Measurements from ENCODE around the gene CPNE8.

Gene CPNE8

GRCh38 chr12:38633511-38633910 is 271.9 kb downstream of the CPNE8 start:
- no peak for DNase-seq (ENCODE audit: low read depth, low spot score)

GRCh38 chr12:38629064-38629463 is 276.3 kb downstream of the CPNE8 start:
- no peak for DNase-seq (ENCODE audit: low read depth, low spot score)

GRCh38 chr12:38628288-38628687 is 277.1 kb downstream of the CPNE8 start:
- no peak for DNase-seq (ENCODE audit: low read depth, low spot score)

GRCh38 chr12:38625306-38625705 is 280.1 kb downstream of the CPNE8 start:
- DNase-seq (ENCODE audit: low read depth, low spot score): no peak

GRCh38 chr12:38614171-38614570 is 291.2 kb downstream of the CPNE8 start:
- no peak for DNase-seq (ENCODE audit: low read depth, low spot score)

- DNase-seq (ENCODE audit: low read depth, low spot score): no peak
Observed at GRCh38 chr12:38610808-38611350, 294.5 kb downstream of the CPNE8 start.

GRCh38 chr12:38607295-38607694 is 298.1 kb downstream of the CPNE8 start:
- no peak for DNase-seq (ENCODE audit: low read depth, low spot score)
